KBM-7 (cell line): ENCODE results near the gene TMBIM4.

Source experiments
- DNase-seq: peaks from one replicate; pipeline ENCODE4 v3.0.0-alpha.2; 2015
- in situ Hi-C: fragments of 300-500 bp; cut with MboI; formaldehyde crosslinking; loops from 2 replicates; pipeline ENCODE4 v1.14.3; 2020; ENCODE audit warnings: low sequenced_read_pairs, low pct_unique_long_range_greater_than_20kb, mixed read lengths

TMBIM4 gene

GRCh38 chr12:66117242-66117641 is 52.6 kb downstream of the TMBIM4 start:
- no peak for DNase-seq
- in situ Hi-C loops: no loop called here

GRCh38 chr12:66115071-66115600 is 54.7 kb downstream of the TMBIM4 start:
- in situ Hi-C loops: no loop called here
- DNase-seq: no peak

GRCh38 chr12:66113471-66113870 is 56.3 kb downstream of the TMBIM4 start:
- in situ Hi-C loops: no loop called here
- no peak for DNase-seq

- in situ Hi-C loops: no loop called here
- no peak for DNase-seq
Measured at GRCh38 chr12:66111605-66112004, 58.2 kb downstream of the TMBIM4 start.

GRCh38 chr12:66109056-66109455 is 60.7 kb downstream of the TMBIM4 start:
- DNase-seq: no peak
- in situ Hi-C loops: no loop called here

GRCh38 chr12:66108386-66108785 is 61.4 kb downstream of the TMBIM4 start:
- DNase-seq: no peak
- in situ Hi-C loops: no loop called here

- DNase-seq: peak; percentile 96
- in situ Hi-C loops: no loop called here
Measured at GRCh38 chr12:66107451-66107915, 62.3 kb downstream of the TMBIM4 start.

GRCh38 chr12:66103016-66103913 is 66.5 kb downstream of the TMBIM4 start:
- peak; percentile 21 for DNase-seq
- in situ Hi-C loops: no loop called here

- in situ Hi-C loops: loop anchor here (25.0 kb wide), 1 partner anchor 780 kb away; no protein-coding TSS in a partner anchor
- no peak for DNase-seq
Measured at GRCh38 chr12:66092559-66093269, 77.1 kb downstream of the TMBIM4 start.

- in situ Hi-C loops: loop anchor here (25.0 kb wide), 1 partner anchor 778 kb away; no protein-coding TSS in a partner anchor
- no peak for DNase-seq
Measured at GRCh38 chr12:66090157-66090556, 79.6 kb downstream of the TMBIM4 start.

- peak; percentile 73 for DNase-seq
- in situ Hi-C loops: loop anchor here (25.0 kb wide), 1 partner anchor 775 kb away; no protein-coding TSS in a partner anchor
Measured at GRCh38 chr12:66087365-66087943, 82.3 kb downstream of the TMBIM4 start.

GRCh38 chr12:66085998-66086397 is 83.8 kb downstream of the TMBIM4 start:
- in situ Hi-C loops: loop anchor here (25.0 kb wide), 1 partner anchor 774 kb away; no protein-coding TSS in a partner anchor
- DNase-seq: no peak
